Muscle of back (tissue), 11 donors: ENCODE results near the gene SERPINA10. TPM values are rescaled to one million over a fixed set of nuclear protein-coding genes. Genes with fewer than 3 reads are reported as not detected.
"Not testable (repeated sequence)": the region's sequence is repeated elsewhere in the genome, so short reads cannot be mapped to it uniquely, and the experiment has no call there.

Source experiments
- DNase-seq, 3 donors: peaks; one replicate each; pipeline versions ENCODE4 v3.0.0 to v3.0.0-alpha.2; 2013
- polyA plus RNA-seq, 10 donors: library from polyadenylated mRNA; unstranded; fragments of 120-200 nt; gene quantifications; one replicate each; pipeline ENCODE4 v1.2.1, GENCODE V29; 2013; ENCODE audit not compliant: insufficient read length in 10 of 10

Gene SERPINA10
- polyA plus RNA-seq, 10 donors: 0.06 to 0.07 TPM; not detected in 8

DNA sequence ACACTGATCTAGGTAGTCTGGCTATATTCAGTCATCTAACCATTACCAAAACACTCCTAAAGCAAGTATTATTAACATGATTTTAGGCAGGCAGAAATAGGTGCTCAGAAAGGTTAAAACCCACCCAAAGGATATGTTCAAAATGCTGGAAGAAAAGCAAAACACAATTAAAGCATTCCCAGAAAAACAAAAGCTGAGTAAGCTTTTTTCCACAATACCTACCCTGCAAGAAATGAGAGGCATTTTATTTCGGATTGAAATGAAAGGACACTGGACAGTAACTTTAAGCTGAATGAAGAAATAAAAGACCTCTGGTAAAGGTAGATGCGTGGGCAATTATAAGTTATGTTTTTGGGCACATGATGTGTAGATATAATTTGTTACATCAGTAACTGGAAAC is 21.8 kb upstream of the SERPINA10 start:
- no peak for DNase-seq

DNA sequence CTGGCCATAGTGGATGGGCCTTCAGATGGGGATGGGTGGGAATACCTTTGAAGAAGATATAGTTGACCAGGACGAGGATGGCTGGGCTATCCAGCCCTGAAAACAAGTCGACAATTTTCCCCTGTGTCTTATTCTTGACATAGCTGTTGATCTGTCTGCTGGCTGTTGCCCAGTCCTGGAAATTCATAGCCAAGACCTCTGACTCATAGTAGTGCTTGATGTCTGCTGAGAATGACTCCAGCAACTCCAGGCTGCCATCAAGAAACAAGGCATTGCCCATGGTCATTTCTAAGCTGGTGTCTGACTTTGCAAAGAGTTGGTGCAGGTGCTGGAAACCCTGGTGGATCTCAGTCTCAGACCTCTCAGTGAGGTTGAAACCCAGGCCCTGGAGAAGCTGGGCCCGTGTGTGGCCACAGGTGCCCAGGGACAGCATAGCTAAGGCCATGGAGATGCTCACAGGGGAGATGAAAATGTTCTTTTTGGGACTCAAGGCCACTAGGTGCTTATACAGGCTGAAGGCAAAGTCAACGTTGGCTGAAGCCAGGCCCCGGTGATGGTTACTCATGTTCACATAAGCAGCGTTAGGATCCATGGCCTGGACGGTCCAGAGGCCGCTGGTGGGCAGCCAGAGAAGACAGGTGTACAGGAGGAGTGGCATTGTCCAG is 21.1 kb upstream of the SERPINA10 start:
- DNase-seq: no peak

DNA sequence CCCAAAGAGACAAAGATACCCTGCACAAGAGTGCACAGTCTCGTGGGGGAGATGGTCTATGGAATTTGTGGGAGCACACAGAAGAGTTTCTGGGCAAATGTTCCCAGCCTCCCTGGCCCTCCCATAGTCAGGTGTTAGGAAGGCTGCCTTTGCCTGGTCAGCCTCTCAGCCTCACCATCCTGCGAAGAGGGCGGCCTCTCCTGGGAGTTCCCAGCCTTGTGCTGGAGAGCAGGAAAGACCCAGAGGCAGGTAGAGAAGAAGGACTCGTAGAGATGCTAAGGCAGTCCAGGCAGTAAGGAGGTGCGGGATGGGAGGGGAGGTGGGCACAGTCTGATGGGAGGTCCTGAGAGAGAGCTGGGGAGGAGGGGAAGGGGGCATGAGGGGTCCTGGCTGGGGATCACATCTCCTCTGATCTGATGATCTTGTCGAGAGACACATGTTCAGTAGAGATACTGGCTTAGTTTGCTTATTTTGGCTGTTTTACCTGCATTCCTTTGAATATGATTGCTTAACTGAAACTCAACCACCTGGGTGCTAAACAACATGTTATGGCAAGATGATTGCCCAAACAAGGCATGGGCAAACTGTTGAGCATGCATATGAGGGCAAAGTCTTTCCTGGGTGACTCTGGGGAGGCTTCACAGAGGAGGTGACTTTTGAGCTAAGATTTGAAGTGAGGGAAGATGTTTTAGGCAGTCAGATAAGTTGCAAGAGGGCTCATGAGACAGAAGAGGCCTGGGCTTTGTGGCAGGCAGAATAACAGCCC is 19.6 kb upstream of the SERPINA10 start:
- DNase-seq: no peak

DNA sequence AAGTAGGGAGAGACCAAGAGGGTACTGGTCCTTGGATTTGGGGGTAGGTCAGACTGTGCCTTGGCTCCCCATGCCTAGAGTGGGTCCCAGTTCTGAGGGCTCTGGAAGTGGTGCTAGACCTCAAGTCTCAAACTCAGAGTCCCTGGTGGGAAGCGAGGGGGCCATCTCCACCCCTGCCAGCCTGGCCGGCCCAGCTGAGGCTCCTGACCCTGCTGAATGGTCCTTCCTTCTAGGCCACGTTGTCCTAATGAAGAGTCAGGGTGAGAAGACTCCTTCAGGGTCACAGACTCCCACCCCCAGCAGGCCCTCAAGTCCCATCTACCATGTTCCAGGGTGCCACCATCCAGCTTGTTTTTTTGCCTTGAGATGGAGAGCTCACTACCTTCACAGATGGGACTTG is 17.2 kb upstream of the SERPINA10 start:
- no peak for DNase-seq

DNA sequence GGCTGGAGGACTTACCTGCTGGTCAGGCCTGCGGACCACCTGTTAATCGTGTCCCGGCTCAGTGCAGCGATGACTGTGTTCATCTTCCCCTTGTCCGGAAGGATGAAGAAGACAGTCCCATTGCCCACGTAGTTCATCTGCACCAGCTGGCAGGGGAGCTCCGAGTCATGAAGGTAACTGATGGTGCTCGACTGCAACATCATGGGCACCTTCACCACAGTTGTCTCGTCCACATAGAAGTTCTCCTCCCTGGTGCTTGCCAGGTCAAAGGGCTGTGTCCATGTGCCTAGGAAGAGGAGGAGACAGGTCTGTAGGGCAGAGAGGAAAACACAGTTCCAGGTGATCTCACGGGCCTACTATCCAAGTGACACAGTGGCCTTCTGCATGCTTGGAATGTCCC is 16.7 kb upstream of the SERPINA10 start:
- DNase-seq: no peak

DNA sequence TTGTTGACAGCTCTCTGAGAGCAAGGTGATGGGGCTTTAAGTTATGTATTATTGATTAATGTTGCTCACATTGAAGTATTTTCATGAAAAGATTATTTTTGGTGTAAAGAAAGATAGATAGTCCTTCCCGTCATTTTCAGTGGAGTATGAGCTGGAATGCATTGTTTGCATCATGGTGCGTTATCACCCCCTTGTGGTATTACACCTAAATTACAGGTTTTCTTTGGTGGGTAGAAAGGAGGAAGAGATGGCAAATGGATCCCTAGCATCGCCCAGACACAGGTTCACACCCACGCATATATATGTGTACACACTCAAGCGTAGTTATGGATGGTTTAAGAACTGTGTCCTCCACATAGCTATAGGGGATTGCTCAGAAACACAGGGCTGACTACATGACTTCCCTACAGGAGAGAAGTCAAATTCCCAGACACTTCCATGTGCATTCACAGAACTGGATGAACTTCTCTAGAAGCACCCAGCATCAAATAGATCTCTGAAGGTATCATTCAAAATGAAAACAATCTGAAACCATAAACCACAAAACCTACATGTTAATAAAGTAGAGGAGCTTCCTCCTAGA is 14.4 kb upstream of the SERPINA10 start:
- no peak for DNase-seq

DNA sequence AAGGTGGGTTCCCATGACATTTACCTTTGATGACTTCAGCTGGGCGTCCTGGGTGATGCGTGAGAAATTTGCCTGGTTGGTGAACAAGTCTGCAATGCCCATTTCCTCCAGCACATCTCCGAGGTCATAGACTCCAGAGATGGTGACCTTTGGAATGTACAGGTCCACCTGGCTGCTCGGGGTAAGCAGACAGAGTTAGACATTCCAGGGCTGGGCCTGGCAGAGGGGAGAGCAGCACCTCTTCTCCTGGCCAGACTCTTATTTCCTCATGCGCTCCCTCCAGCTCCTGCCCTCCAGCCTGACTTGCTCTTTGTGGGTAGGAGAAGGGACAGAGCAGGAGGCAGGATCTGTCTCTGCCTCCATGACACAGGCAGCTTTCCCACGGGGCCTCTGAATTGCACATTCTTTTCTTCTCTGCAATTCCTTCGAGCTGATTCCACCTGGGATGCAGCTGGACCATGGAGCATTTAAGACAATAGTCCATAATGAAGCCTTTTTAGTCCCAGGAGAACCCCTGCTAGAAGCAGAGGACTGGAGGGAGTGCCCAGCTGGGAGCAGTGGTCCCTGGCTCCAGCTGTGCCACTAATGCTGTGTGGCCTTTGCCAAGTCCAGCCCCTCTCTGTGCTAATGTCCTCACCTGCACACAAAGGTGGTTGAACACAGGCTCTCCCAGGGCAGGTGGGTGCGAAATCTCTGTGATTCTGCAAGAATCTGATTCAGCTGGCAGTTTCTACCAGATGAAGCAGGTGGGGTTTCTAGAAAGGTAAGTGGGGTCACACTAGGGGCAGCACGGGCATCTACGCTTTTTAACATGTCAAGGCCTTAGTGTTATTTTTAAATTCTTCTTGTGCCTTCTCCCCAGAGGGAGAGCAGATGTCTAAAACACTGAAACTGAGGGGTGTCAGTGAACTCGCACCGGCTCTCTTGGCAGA is 13.2 kb upstream of the SERPINA10 start:
- no peak for DNase-seq

DNA sequence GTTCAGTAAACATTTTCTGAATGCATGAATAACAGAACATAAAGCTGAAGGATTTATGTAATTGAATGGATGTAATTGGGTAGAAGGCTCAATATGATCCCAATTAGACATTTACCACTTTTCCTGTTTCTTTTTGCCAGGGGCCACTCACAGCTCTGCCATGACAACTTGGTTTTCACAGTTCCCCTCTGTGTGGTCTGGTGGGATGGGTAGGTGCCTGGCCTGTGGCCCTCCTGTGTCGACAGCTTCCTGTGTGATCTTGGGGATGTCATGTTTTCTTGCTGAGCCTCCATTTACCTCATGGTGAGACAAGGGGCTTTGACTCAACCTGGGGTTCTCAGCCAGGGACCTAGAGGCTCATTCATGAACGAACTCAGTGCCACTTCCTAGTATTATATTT is 12.6 kb upstream of the SERPINA10 start:
- no peak for DNase-seq

DNA sequence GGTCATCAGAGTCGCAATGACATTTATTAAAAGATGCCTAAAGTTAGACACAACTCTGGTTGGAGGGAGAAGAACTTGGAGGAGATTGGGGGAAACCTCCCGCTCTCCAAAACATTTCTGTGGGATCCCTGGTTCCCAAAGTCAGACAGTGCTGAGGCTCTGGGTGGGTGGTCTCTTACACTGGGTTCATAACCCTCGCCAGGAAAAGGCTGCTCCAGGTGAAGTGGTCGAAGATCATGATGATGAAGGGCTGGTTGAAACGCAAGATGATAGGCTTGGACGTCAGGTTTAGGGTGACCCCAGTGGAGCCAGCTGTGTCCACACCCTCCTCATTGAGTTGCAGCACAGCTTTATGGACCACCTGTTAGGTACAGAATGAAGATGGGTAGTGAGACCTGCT is 11.2 kb upstream of the SERPINA10 start:
- DNase-seq: no peak

DNA sequence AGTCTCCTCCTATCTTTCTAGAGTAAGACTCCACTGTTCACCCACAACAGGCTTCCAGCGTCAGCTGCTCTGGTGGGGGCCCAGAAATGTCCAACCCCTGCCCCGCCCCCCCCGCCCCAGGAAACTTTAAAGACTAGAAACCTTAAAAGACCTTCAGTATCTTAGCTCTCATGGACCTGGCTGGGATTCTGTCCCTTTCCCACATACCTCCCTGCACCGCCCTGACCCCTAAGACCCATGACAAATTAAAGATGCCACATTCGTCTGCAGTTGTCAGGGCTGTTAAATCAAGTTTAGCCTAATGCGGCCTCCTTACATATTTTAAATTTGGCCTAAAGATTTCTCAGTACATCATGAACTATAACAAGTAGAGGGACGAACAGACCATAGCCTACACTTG is 10.0 kb upstream of the SERPINA10 start:
- no peak for DNase-seq

DNA sequence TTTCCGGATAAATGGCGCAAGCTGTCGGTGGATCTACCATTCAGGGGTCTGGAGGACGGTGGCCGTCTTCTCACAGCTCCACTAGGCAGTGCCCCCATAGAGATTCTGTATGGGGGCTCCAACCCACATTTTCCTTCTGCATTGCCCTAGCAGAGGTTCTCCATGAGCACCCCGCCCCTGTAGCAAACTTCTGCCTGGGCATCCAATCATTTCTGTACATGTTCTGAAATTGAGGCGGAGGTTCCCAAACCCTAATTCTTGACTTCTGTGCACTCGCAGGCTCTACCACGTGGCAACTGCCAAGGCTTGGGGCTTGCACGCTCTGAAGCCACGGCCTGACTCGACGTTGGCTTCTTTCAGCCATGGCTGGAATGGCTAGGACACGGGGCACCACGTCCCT is 5.1 kb upstream of the SERPINA10 start:
- no peak for DNase-seq

DNA sequence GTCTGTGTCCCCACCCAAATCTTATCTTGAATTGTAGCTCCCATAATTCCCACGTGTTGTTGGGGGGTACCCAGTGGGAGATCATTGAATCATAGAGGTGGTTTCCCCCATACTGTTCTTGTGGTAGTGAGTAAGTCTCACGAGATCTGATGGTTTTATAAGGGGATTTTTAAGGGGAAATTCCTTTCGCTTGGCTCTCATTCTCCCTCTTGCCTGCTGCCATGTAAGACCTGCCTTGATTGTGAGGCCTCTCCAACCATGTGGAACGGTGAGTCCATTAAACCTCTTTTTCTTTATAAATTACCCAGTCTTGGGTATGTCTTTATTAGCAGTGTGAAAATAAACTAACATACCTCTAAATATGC is 3.1 kb upstream of the SERPINA10 start:
- DNase-seq: not testable (repeated sequence)

DNA sequence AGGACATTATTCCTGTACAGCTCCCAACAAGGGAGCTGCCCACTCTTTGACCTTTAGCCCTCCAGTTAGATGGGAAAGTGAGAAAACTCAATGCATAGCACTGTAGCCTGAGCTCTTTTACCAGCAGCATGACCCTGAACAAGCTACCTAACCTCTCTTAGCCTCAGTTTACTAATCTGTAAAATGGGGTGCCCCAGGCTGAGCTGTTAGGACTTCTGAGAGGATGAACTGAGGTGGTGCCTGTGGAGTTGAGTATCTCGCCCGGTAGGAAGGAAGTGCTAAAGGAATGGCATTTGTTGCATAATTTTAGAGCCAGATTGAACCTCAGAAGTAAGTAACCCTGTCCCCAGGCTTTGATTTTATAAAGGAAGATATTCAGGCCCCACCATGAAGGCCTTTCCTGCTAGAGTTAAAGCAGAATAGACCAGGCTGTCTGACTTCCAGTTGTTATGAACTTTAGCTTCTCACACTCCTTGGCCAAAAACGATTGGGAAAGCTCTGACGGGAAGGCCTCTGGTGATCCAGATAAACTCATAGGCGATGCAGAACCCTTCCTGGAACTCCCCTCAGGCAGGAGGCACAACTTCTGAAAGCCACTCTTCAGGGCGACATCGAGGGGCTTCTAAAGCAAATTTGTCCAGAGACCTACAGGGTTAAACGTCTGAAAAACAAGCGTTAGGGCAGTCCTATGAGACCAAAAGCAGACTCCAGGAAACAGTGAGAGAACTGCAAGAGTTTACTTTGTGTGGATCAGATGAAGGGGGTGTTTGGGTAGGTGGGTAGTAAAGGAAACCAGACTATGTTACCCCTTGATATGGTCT is 2.5 kb upstream of the SERPINA10 start:
- DNase-seq: no peak

DNA sequence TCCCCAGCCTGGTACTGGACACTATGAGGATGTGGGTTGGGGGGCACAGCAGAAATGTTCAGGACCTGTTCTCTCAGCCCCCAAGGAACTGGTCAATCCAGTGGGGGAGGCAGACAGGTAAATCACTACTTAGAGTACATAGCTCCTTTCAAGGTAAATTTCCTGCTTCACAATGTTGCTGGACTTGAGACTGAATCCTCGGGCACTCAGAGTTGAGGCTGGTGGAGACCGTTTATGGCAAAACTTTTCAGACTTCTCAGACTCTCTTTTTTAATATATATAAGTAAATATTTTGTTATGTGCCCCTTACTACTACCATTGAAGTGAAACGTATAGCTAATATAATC is 483 bp upstream of the SERPINA10 start:
- DNase-seq: no peak

DNA sequence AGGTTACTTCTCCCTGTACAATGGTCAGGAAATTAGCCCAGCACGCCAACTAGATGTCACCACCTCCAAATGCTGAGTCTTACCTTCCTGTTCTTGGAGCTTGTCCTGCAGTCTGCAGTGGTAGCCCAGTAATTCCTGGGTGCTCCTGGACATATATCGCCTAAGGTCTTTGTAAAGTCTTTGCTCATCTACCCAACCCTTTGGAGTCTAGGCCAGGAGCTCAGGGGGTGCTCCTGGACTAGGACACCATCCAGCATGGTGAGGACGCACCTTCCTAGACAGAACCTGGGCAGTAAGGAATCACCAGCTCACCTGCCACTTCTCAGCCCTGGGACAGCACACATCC is 569 bp downstream of the SERPINA10 start:
- DNase-seq: no peak

DNA sequence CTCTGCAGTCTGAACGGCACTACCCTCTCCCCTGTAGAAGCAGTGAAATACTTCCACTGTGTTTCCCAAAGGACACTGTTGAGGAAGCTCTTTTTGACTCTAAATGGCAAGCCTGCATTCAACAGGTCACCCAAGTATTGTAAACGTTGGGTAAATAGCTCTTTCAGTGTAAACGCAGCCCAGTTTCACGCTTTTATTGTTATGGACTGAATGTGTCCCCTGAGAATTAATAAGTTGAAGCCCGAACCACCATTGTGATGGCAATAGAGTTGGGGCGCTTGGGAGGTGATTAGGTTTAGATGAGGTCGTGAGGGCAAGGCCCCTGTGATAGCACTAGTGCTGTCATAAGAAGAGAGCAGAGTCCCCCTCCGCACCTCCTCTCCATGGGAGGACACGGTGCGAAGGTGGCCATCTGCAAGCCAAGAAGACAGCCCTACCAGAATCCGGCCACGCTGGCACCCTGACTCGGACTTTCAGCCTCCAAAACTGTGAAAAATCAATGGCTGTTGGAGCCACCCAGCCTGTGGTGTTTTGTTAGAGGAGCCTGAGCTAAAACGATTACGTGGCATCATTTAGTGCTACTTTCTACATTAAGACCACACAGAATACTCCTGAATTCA is 1.1 kb downstream of the SERPINA10 start:
- no peak for DNase-seq

DNA sequence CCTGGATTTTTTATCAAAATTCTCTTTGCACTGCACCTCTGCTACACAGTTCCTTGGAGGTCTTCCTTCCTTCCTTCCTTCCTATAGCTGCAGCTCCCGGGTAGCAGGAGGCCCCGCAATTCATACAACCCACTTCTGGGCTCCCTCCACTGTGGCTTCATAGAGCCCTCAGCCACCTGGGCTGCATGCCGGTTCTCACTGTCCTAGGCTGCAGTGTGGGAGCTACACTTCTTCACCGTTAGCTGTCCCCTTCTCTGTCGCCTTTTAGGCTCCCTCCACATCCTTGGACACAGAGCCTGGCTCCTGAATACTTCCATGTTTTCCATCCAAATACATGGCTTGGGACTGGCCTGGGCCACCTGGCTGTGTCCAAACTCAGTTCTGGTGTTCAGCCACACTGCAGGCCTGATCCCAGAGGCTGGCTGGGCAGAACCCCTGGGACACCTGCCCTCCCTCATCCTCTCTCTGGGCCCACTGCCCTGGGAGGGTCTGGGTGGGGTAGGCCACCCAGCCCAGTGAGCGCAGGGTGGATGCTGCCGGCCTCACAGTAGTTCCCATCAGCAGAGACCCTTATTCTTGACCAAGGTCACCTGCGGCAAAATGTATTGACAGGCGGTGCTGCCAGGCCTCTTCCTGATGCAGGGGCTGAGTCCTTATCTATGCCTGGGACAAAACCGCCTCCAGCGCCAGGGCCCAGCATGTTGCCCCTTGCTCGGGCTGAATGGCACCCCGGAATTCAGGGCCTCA is 1.7 kb downstream of the SERPINA10 start:
- DNase-seq: no peak

DNA sequence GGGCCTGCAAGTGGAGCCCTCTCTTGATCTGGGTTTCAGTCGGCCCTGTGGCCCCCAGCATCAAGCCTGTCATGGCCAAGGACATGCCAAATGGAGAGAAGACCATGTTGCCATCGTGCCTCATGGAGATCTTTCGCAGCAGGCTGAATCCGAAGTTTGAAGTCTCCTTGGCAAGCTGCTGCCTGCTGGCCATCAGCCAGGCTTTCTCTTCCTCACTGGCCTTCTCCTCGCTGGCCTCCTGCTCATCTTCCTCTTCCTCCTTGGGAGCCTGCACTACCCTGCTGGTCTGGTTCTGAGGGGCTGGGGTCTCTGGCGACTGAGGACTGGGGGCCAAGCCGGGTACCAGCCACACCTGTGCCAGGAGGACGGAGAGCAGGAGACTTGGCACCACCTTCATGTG is 2.9 kb downstream of the SERPINA10 start:
- DNase-seq: no peak

DNA sequence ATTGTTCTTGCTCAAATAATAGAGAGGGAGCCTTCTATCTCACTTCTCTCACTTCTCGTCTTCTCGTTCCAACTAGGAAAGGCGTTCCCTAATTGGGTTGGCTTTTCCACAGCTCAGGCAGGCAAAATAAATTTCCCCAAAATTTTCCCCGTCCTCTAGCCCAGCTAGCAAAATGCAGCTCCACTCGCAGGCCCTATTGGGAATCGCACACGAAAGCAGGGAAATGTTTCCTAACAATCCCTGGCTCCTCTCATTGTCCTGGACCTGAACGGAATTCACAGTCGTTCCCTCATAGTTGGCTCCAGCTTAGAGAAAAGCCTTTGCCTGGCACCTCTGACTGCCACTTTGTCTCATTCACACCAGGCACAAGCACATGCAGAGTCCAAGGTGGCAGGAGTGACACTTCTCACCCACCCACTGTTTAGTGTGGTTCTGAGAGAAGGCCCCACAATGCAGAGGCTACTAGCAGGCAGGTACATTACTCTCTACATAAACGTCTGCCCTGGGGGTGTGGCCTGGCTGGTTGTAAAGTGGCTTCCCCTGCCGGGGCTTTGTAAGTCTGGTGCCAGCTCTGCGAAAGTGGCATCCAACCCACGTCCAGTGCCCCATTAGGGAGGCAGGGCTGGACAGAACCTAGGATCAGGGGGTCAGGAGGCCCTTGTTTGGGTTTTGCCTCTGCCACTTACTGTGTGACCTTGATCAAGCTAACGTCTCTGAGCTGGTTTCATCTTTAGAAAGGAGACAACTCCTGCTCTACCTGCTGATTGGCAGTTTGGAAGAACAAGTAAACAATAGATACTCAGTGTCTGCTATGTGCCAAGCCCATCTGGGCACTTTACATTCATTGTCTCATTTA is 4.2 kb downstream of the SERPINA10 start:
- DNase-seq: no peak
